Keratinocyte (primary cell): ENCODE data around the gene VOPP1. TPM values are rescaled to one million over a fixed set of nuclear protein-coding genes. Genes with fewer than 3 reads are reported as not detected.

Experiments
- DNase-seq: peaks from one replicate; pipeline ENCODE4 v3.0.0-alpha.2; 2011; ENCODE audit warnings: low read depth, missing footprints, low spot score
- FAIRE-seq: peaks from 2 replicates; lab custom pipeline; 2011; peaks lifted over from hg19 to GRCh38; lab: Jason Lieb, UNC
- H2AFZ ChIP-seq: 2 replicates; pipeline ENCODE4 v1.6.0; 2012; ENCODE audit warnings: low read length, control low read depth, inconsistent platforms; ENCODE audit not compliant: control insufficient read depth
- H3K27ac ChIP-seq: 2 replicates; pipeline ENCODE4 v1.5.1; 2011; ENCODE audit warnings: low read length; ENCODE audit not compliant: control insufficient read depth, insufficient read depth
- H3K27me3 ChIP-seq: 3 replicates; pipeline ENCODE4 v1.6.0; 2011; ENCODE audit warnings: low read length; ENCODE audit not compliant: control insufficient read depth, insufficient read depth; ENCODE audit errors: extremely low read depth
- H3K36me3 ChIP-seq, 2 experiments: 2 replicates in 1 of 2; 3 replicates in 1 of 2; pipeline ENCODE4 v1.5.1; 2011; ENCODE audit warnings: low read length in 2 of 2, mild to moderate bottlenecking in 1 of 2; ENCODE audit not compliant: control insufficient read depth in 2 of 2, insufficient read depth in 2 of 2; ENCODE audit errors: extremely low read depth in 1 of 2
- H3K4me1 ChIP-seq: 3 replicates; pipeline ENCODE4 v1.5.1; 2011; ENCODE audit warnings: low read length; ENCODE audit not compliant: control insufficient read depth, insufficient read depth; ENCODE audit errors: extremely low read depth
- H3K4me2 ChIP-seq: 3 replicates; pipeline ENCODE4 v1.6.0; 2011; ENCODE audit warnings: low read depth, low read length; ENCODE audit not compliant: control insufficient read depth, insufficient read depth; ENCODE audit errors: extremely low read depth
- H3K4me3 ChIP-seq, 3 experiments: fragments of 200-600 bp in 1 of 3; sonication (generic) in 1 of 3; 2 replicates in 2 of 3; 3 replicates in 1 of 3; pipeline ENCODE4 v1.5.1; 2011 to 2016; ENCODE audit warnings: low read length in 3 of 3, mild to moderate bottlenecking in 3 of 3, control low read depth in 2 of 3, inconsistent platforms in 1 of 3, low read depth in 1 of 3, mixed read lengths in 1 of 3, mixed run types in 1 of 3, moderate library complexity in 1 of 3; ENCODE audit not compliant: control insufficient read depth in 2 of 3, insufficient read depth in 2 of 3; ENCODE audit errors: extremely low read depth in 1 of 3
- H3K79me2 ChIP-seq: 2 replicates; pipeline ENCODE4 v1.6.0; 2012; ENCODE audit warnings: low read length; ENCODE audit not compliant: control insufficient read depth, insufficient read depth
- H3K9ac ChIP-seq: 3 replicates; pipeline ENCODE4 v1.6.0; 2011; ENCODE audit warnings: low read length; ENCODE audit not compliant: control insufficient read depth, insufficient read depth; ENCODE audit errors: extremely low read depth
- H3K9me1 ChIP-seq: 3 replicates; pipeline ENCODE4 v1.6.0; 2011; ENCODE audit warnings: low read length; ENCODE audit not compliant: control insufficient read depth, insufficient read depth; ENCODE audit errors: extremely low read depth
- H3K9me3 ChIP-seq: 2 replicates; pipeline ENCODE4 v1.5.1; 2012; ENCODE audit warnings: low read depth, low read length; ENCODE audit not compliant: control insufficient read depth
- H4K20me1 ChIP-seq: 3 replicates; pipeline ENCODE4 v1.6.0; 2011; ENCODE audit warnings: low read length; ENCODE audit not compliant: control insufficient read depth, insufficient read depth; ENCODE audit errors: extremely low read depth
- CTCF ChIP-seq, 3 experiments: IDR thresholded peaks in 1 of 3; conservative IDR thresholded peaks in 1 of 3; optimal IDR thresholded peaks in 1 of 3; 2 replicates in 2 of 3; 3 replicates in 1 of 3; pipeline versions ENCODE3 to v1.5.1; 2011; ENCODE audit warnings: low read length in 3 of 3, mild to moderate bottlenecking in 3 of 3, moderate library complexity in 2 of 3, control low read depth in 1 of 3, inconsistent platforms in 1 of 3; ENCODE audit not compliant: insufficient read depth in 2 of 3; ENCODE audit errors: extremely low read depth in 1 of 3
- EZH2 ChIP-seq: IDR thresholded peaks from one replicate; pipeline ENCODE4 v1.6.1; 2012; ENCODE audit warnings: inconsistent platforms, mild to moderate bottlenecking, low read length, moderate library complexity
- dilution Hi-C: fragments of 300-500 bp; cut with MboI; formaldehyde crosslinking; loops from one replicate; pipeline ENCODE4 v1.7.0; 2020; ENCODE audit warnings: low sequenced_read_pairs; ENCODE audit not compliant: extremely low pct_ligation_motif_present
- polyA plus RNA-seq, 5 experiments: library from polyadenylated mRNA; depleted of rRNA in 3 of 5; stranded (reverse) in 3 of 5; stranded (forward) in 1 of 5; unstranded in 1 of 5; fragments of >200 nt; gene quantifications; 1 replicate in 1 of 5; 2 replicates in 3 of 5; 3 replicates in 1 of 5; pipeline versions ENCODE4 v1.2.1 to v1.2.3, GENCODE V29; 2011 to 2012; ENCODE audit warnings: missing spikeins in 2 of 5, low read depth in 1 of 5, low replicate concordance in 1 of 5

Gene VOPP1
- polyA plus RNA-seq, 1 donor (not counting 4 experiments of a cell fraction or from before 2014, with no cell fraction given) = 49.2 TPM

- TF ChIP-seq EZH2 (no peak), CTCF (optimal IDR thresholded peaks at IDR 0.05 in 1 of 3, IDR thresholded peaks at IDR 0.05 in 1 of 3, conservative IDR thresholded peaks at IDR 0.05 in 1 of 3; ENCODE audit: extremely low read depth in 1 of 3, insufficient read depth in 2 of 3, low read length in 3 of 3) (no peak)
- Histone ChIP-seq H3K4me3 (no peak overlapping the region), H3K9ac (no peak overlapping the region), H3K9me3 (no peaks in the 10 kb centered on the region), H3K9me1 (no peaks in the 10 kb centered on the region), H3K36me3 (peaks cover 3 to 6% of the 10 kb centered on the region in 2 experiments), H3K27ac (no peak overlapping the region), H2AFZ (no peak overlapping the region), H3K79me2 (no peaks in the 10 kb centered on the region), H3K4me1 (no peaks in the 10 kb centered on the region), H3K4me2 (no peak overlapping the region), H4K20me1 (no peaks in the 10 kb centered on the region), H3K27me3 (no peaks in the 10 kb centered on the region)
- DNase-seq (no peak), FAIRE-seq (no peak)
- dilution Hi-C loops = no loop called here
These were observed 96.2 kb downstream of the VOPP1 start for GRCh38 chr7:55475855-55476803.

GRCh38 chr7:55474944-55475854 lies 97.1 kb downstream of the VOPP1 start:
- H3K27ac ChIP-seq = no peak overlapping the region
- H3K27me3 ChIP-seq = no peaks in the 10 kb centered on the region
- no peak overlapping the region for H3K9ac ChIP-seq
- H3K9me1 ChIP-seq = no peaks in the 10 kb centered on the region
- dilution Hi-C loops = no loop called here
- H3K4me3 ChIP-seq = no peak overlapping the region
- no peak overlapping the region for H3K4me2 ChIP-seq
- no peaks in the 10 kb centered on the region for H4K20me1 ChIP-seq
- no peaks in the 10 kb centered on the region for H3K79me2 ChIP-seq
- FAIRE-seq (no peak), DNase-seq (no peak)
- no peaks in the 10 kb centered on the region for H3K9me3 ChIP-seq
- TF ChIP-seq CTCF (optimal IDR thresholded peaks at IDR 0.05 in 1 of 3, IDR thresholded peaks at IDR 0.05 in 1 of 3, conservative IDR thresholded peaks at IDR 0.05 in 1 of 3; ENCODE audit: extremely low read depth in 1 of 3, insufficient read depth in 2 of 3, low read length in 3 of 3) (no peak), EZH2 (no peak)
- peaks cover 3 to 5% of the 10 kb centered on the region in 2 experiments for H3K36me3 ChIP-seq
- no peak overlapping the region for H2AFZ ChIP-seq
- no peaks in the 10 kb centered on the region for H3K4me1 ChIP-seq
